HG02852 (cell line): Measurements from ENCODE around the gene RAB43.
"Not testable (repeated sequence)": the region's sequence is repeated elsewhere in the genome, so short reads cannot be mapped to it uniquely, and the experiment has no call there.

ENCODE experiments used
- ATAC-seq: cut with Tn5 transposase; IDR thresholded peaks from one replicate; pipeline ENCODE4 v1.9.1; 2021; ENCODE audit warnings: mild to moderate bottlenecking, moderate library complexity; ENCODE audit not compliant: unreplicated experiment

RAB43 gene

GRCh38 chr3:129121792-129122411, at the start of gene RAB43:
Gene RAB43 (minus strand): TSS chr3:129121804. CDS start chr3:129121489, 315 bp downstream.
- ATAC-seq: peak; percentile 39

GRCh38 chr3:129166579-129167332, 45.2 kb upstream of the RAB43 start:
- ATAC-seq: no peak

GRCh38 chr3:129165594-129165993, 44.0 kb upstream of the RAB43 start:
- not testable (repeated sequence) for ATAC-seq

- no peak for ATAC-seq
Measured at GRCh38 chr3:129164500-129164899, 42.9 kb upstream of the RAB43 start.

GRCh38 chr3:129162729-129163579, 41.4 kb upstream of the RAB43 start:
- ATAC-seq: no peak

- ATAC-seq: peak; percentile 1
Measured at GRCh38 chr3:129161860-129162271, 40.3 kb upstream of the RAB43 start.

GRCh38 chr3:129160891-129161859, 39.6 kb upstream of the RAB43 start, which contains the start of gene ISY1:
Gene ISY1 (minus strand): TSS chr3:129161063. CDS start chr3:129160975, 88 bp downstream.
- peak; percentile 81 for ATAC-seq

GRCh38 chr3:129144786-129145185, 23.2 kb upstream of the RAB43 start:
- ATAC-seq: no peak

- not testable (repeated sequence) for ATAC-seq
Measured at GRCh38 chr3:129141011-129141410, 19.4 kb upstream of the RAB43 start.

GRCh38 chr3:129139911-129140310, 18.3 kb upstream of the RAB43 start:
- ATAC-seq: no peak

- ATAC-seq: not testable (repeated sequence)
Measured at GRCh38 chr3:129136275-129136674, 14.7 kb upstream of the RAB43 start.

GRCh38 chr3:129132097-129132866, 10.7 kb upstream of the RAB43 start:
- no peak for ATAC-seq

- no peak for ATAC-seq
Measured at GRCh38 chr3:129131465-129132088, 10.0 kb upstream of the RAB43 start.

GRCh38 chr3:129130291-129130813, 8.7 kb upstream of the RAB43 start:
- no peak for ATAC-seq

GRCh38 chr3:129128357-129129155, 7.0 kb upstream of the RAB43 start:
- ATAC-seq: no peak

- no peak for ATAC-seq
Measured at GRCh38 chr3:129126726-129127280, 5.2 kb upstream of the RAB43 start.

- ATAC-seq: no peak
Measured at GRCh38 chr3:129123314-129124060, 1.9 kb upstream of the RAB43 start.
